ENCODE results near the gene DPYSL3.
"Not testable (repeated sequence)": the region's sequence is repeated elsewhere in the genome, so short reads cannot be mapped to it uniquely, and the experiment has no call there.

DPYSL3 gene

GRCh38 chr5:147369742-147370374 lies 140.0 kb downstream of the DPYSL3 start:
- DNase-seq (ENCODE audit: low read depth), result no peak

- DNase-seq (ENCODE audit: low read depth), result not testable (repeated sequence)
Observed at GRCh38 chr5:147367381-147367780, 142.5 kb downstream of the DPYSL3 start.

GRCh38 chr5:147361441-147362175 lies 148.3 kb downstream of the DPYSL3 start:
- DNase-seq (ENCODE audit: low read depth), result no peak

GRCh38 chr5:147360816-147361215 lies 149.1 kb downstream of the DPYSL3 start:
- DNase-seq (ENCODE audit: low read depth), result no peak

GRCh38 chr5:147359581-147359980 lies 150.3 kb downstream of the DPYSL3 start:
- no peak for DNase-seq (ENCODE audit: low read depth)

GRCh38 chr5:147359101-147359500 lies 150.8 kb downstream of the DPYSL3 start:
- no peak for DNase-seq (ENCODE audit: low read depth)

- DNase-seq (ENCODE audit: low read depth), result no peak
Observed at GRCh38 chr5:147349241-147349640, 160.6 kb downstream of the DPYSL3 start.

GRCh38 chr5:147348451-147348850 lies 161.4 kb downstream of the DPYSL3 start:
- no peak for DNase-seq (ENCODE audit: low read depth)

GRCh38 chr5:147348046-147348445 lies 161.8 kb downstream of the DPYSL3 start:
- DNase-seq (ENCODE audit: low read depth), result no peak

- no peak for DNase-seq (ENCODE audit: low read depth)
Observed at GRCh38 chr5:147346006-147346561, 163.8 kb downstream of the DPYSL3 start.

- no peak for DNase-seq (ENCODE audit: low read depth)
Observed at GRCh38 chr5:147344861-147345260, 165.0 kb downstream of the DPYSL3 start.

GRCh38 chr5:147341345-147341744 lies 168.5 kb downstream of the DPYSL3 start:
- DNase-seq (ENCODE audit: low read depth), result no peak

GRCh38 chr5:147340941-147341340 lies 168.9 kb downstream of the DPYSL3 start:
- DNase-seq (ENCODE audit: low read depth), result no peak

All from non-pigmented ciliary epithelial cell (primary cell).